Hepatocyte (in vitro differentiated cells): Measurements from ENCODE around the gene NTF3. TPM values are rescaled to one million over a fixed set of nuclear protein-coding genes. Genes with fewer than 3 reads are reported as not detected.

Experiments
- DNase-seq: peaks from one replicate; pipeline ENCODE4 v3.0.0-alpha.2; 2016; ENCODE audit warnings: low spot score
- H2AFZ ChIP-seq: fragments of 200-600 bp; sonication (generic); 2 replicates; pipeline ENCODE4 v1.6.0; 2016; ENCODE audit warnings: antibody characterized with exemption, mild to moderate bottlenecking
- H3K27ac ChIP-seq: fragments of 200-600 bp; sonication (generic); 2 replicates; pipeline ENCODE4 v1.5.1; 2016; ENCODE audit warnings: mild to moderate bottlenecking
- H3K27me3 ChIP-seq: fragments of 200-600 bp; sonication (generic); 2 replicates; pipeline ENCODE4 v1.6.1; 2016
- H3K36me3 ChIP-seq: fragments of 200-600 bp; sonication (generic); replicated peaks from 2 replicates; pipeline ENCODE4 v1.5.1; 2016; ENCODE audit warnings: low read depth; ENCODE audit not compliant: insufficient read depth
- H3K4me1 ChIP-seq: fragments of 200-600 bp; sonication (generic); 2 replicates; pipeline ENCODE4 v1.5.1; 2016; ENCODE audit warnings: mild to moderate bottlenecking, moderate library complexity; ENCODE audit not compliant: insufficient read depth
- H3K4me2 ChIP-seq: fragments of 200-600 bp; sonication (generic); 2 replicates; pipeline ENCODE4 v1.6.0; 2016
- H3K4me3 ChIP-seq: fragments of 200-600 bp; sonication (generic); 2 replicates; pipeline ENCODE4 v1.5.1; 2016; ENCODE audit warnings: mild to moderate bottlenecking
- H3K79me2 ChIP-seq: fragments of 200-600 bp; sonication (generic); 2 replicates; pipeline ENCODE4 v1.6.0; 2017; ENCODE audit warnings: mild to moderate bottlenecking
- H3K9me2 ChIP-seq: fragments of 200-600 bp; sonication (generic); replicated peaks from 2 replicates; pipeline ENCODE4 v1.6.0; 2017; ENCODE audit warnings: mild to moderate bottlenecking; ENCODE audit not compliant: insufficient read depth
- H3K9me3 ChIP-seq: fragments of 200-600 bp; sonication (generic); 2 replicates; pipeline ENCODE4 v1.5.1; 2016; ENCODE audit warnings: low read depth, mild to moderate bottlenecking
- H4K20me1 ChIP-seq: fragments of 200-600 bp; sonication (generic); 2 replicates; pipeline ENCODE4 v1.6.0; 2016; ENCODE audit warnings: mild to moderate bottlenecking; ENCODE audit not compliant: insufficient read depth, poor library complexity, severe bottlenecking
- EZH2 ChIP-seq: fragments of 200-600 bp; sonication (generic); IDR thresholded peaks from 2 replicates; pipeline ENCODE4 v1.6.1; 2016; ENCODE audit warnings: antibody characterized with exemption, mild to moderate bottlenecking, borderline replicate concordance
- EZH2phosphoT487 ChIP-seq: fragments of 200-600 bp; sonication (generic); IDR thresholded peaks from one replicate; pipeline ENCODE4 v1.6.1; 2018; ENCODE audit warnings: antibody characterized with exemption, mild to moderate bottlenecking, low read depth, moderate library complexity; ENCODE audit not compliant: unreplicated experiment, severe bottlenecking
- WGBS: methylation state at CpG from one replicate; pipeline ENCODE4 v1.1.6; 2016; ENCODE audit warnings: low lambda C conversion rate; ENCODE audit errors: missing lambda C conversion rate; 5-methylcytosine and 5-hydroxymethylcytosine counted together
- polyA plus RNA-seq: library from polyadenylated mRNA; unstranded; fragments of >200 nt; fragmentation: Nextera tagmentation; extraction: Ambion mirVana; gene quantifications from 2 replicates; pipeline ENCODE4 v1.2.1, GENCODE V29; 2016
- total RNA-seq: library from RNA; depleted of rRNA; stranded (reverse); fragments of >200 nt; gene quantifications from 2 replicates; pipeline ENCODE4 v1.2.3, GENCODE V29; 2014
- TF ChIP-seq, protein P1 (sequence below): fragments of 200-600 bp; sonication (generic); IDR thresholded peaks from 2 replicates; pipeline ENCODE4 v1.5.1; 2016; ENCODE audit warnings: antibody characterized with exemption, mild to moderate bottlenecking; ENCODE audit not compliant: poor library complexity

Gene NTF3
- total and polyA plus RNA-seq, 2 experiments from 2014 or later: 5.0 to 7.1 TPM

DNA sequence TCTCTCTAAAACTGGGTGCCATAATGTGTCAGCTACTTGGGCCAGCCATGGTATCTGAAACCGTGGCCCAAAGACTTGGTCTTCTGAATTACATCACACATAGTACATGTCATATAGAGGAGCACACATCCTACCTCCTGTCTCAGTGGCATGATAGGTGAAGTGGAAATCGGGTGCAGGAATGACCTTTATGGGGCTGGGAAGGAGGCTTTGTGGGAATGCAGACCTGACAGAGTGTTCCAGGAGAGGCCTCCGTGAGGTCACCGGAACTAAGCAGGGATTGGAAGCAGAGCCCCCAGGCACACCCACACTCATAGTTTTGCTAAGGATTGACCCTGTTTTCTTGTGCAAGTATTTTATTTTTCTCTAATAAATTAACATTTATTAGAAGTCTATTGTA, 82.6 kb downstream of the NTF3 start:
- Histone ChIP-seq H4K20me1 (no peaks in the 10 kb centered on the region), H3K4me1 (peaks cover 14% of the 10 kb centered on the region), H3K9me3 (no peaks in the 10 kb centered on the region), H3K36me3 (no peaks in the 10 kb centered on the region), H3K4me2 (no peak overlapping the region), H3K9me2 (no peaks in the 10 kb centered on the region), H3K4me3 (no peak overlapping the region), H3K27ac (no peak overlapping the region), H3K27me3 (no peaks in the 10 kb centered on the region), H3K79me2 (no peaks in the 10 kb centered on the region), H2AFZ (no peak overlapping the region)
- WGBS: 90% methylated on average over 4 of the region's 4 CpGs
- TF ChIP-seq EZH2phosphoT487: no peak
- no peak for TF ChIP-seq EZH2
- TF ChIP-seq, protein P1, sequence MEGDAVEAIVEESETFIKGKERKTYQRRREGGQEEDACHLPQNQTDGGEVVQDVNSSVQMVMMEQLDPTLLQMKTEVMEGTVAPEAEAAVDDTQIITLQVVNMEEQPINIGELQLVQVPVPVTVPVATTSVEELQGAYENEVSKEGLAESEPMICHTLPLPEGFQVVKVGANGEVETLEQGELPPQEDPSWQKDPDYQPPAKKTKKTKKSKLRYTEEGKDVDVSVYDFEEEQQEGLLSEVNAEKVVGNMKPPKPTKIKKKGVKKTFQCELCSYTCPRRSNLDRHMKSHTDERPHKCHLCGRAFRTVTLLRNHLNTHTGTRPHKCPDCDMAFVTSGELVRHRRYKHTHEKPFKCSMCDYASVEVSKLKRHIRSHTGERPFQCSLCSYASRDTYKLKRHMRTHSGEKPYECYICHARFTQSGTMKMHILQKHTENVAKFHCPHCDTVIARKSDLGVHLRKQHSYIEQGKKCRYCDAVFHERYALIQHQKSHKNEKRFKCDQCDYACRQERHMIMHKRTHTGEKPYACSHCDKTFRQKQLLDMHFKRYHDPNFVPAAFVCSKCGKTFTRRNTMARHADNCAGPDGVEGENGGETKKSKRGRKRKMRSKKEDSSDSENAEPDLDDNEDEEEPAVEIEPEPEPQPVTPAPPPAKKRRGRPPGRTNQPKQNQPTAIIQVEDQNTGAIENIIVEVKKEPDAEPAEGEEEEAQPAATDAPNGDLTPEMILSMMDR: no peak
- no peak for DNase-seq

DNA sequence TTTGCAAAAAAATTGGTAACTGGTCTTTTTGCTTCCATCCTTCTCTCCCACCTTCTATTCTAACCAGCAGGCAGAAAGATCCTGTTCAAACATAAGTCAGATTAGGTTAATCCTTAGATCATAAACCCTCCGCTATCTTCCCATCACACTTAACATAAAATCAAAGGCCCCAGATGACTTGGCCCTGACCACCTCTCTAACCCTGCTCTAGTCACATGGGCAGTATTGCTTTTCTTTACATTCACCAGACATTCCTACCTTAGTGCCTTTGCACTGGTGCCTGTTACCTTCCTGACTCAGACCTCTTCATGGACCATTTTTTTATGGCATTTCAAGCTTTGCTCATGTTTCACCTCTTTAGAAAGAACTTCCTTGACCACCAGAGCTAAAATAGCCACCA, 83.5 kb downstream of the NTF3 start:
- Histone ChIP-seq H3K4me3 (no peak overlapping the region), H3K27me3 (no peaks in the 10 kb centered on the region), H4K20me1 (no peaks in the 10 kb centered on the region), H2AFZ (no peak overlapping the region), H3K36me3 (no peaks in the 10 kb centered on the region), H3K9me3 (no peaks in the 10 kb centered on the region), H3K4me2 (no peak overlapping the region), H3K27ac (no peak overlapping the region), H3K9me2 (no peaks in the 10 kb centered on the region), H3K4me1 (peaks cover 14% of the 10 kb centered on the region), H3K79me2 (no peaks in the 10 kb centered on the region)
- DNase-seq: no peak
- 79% methylated on average over 1 of the region's 1 CpG for WGBS
- no peak for TF ChIP-seq EZH2phosphoT487
- TF ChIP-seq, protein P1: no peak
- no peak for TF ChIP-seq EZH2

DNA sequence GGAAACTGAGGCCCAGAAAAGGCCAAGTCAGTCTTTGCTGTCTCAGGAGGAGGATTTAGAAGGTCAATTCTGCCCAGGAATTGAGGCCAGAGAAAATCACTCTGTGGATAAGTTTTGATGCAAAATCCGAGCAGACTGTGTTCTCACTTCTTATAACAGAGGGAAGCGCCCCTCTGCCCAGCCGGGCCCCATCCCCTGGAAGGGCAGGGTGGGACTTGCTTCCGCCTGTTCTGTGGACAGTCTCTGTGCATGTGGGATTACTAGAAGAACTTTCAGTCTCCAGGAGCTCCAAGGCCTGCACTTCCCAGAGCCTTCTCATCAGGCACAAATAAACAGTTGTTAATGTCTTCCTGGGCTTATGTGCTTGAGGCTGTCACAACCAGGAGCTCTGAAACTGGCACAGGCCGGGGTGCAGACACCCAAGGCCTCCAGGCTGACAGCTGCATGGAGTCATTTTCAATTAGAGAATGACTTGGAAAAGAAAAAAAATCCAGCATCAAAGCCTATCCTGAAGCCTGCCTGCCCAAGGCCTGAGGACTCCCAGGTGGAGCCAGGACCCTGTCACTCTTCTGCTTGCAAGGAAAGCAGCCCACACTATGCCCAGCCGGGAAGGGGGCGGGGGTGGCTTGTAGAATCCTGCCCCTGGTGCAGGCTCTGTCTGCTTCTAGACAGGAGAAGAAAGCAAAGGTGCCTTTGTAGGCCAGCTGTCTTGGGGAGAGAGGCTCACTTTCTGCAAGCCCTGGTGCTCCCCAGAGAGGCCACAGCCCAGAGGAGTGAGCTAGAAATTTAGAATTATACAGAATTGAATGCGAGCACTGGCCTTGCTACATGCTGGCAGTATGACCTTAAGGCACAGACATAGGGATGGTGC, 84.7 kb downstream of the NTF3 start:
- TF ChIP-seq, protein P1: no peak
- no peak for TF ChIP-seq EZH2phosphoT487
- TF ChIP-seq EZH2: no peak
- DNase-seq: no peak
- no peaks in the 10 kb centered on the region for H3K27me3 ChIP-seq
- H2AFZ ChIP-seq: no peak overlapping the region
- H3K27ac ChIP-seq: no peak overlapping the region
- 78% methylated on average over 8 of the region's 8 CpGs for WGBS
- no peak overlapping the region for H3K4me2 ChIP-seq
- no peaks in the 10 kb centered on the region for H4K20me1 ChIP-seq
- no peaks in the 10 kb centered on the region for H3K36me3 ChIP-seq
- no peaks in the 10 kb centered on the region for H3K79me2 ChIP-seq
- peaks cover 14% of the 10 kb centered on the region for H3K4me1 ChIP-seq
- H3K4me3 ChIP-seq: no peak overlapping the region
- H3K9me2 ChIP-seq: no peaks in the 10 kb centered on the region
- no peaks in the 10 kb centered on the region for H3K9me3 ChIP-seq
